ENCODE data around the gene KCNC2.

The KCNC2 gene

DNA sequence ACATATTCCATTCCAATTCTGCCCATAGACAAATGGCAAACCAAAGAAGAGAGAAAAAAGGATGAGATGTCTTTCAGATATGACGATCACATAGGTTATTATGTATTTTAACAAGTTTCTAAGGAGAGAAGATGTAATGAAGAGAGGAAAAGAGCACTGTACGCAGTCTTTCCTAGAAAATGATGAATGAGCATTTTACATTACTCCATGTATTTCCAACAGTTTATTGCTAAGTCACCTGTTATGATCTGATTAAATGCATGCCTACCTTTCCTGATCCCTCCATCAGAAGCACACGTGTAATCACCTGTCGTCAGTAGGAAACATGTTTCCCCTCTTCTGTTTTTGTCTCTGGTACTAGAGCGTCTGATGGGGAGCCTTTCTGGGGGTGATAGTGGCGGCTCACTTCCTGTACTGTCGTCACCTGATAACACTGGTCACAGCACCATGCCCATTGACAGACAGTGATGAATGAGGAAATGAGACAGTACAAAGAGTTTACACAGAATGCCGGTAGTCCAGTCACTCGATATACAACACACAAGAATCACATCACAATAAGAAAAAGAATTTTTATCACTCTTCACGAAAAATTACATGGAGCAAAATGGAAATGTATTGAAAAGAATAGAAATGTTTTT lies 161.6 kb downstream of the KCNC2 start:
- no peak for FAIRE-seq

GRCh38 chr12:75042125-75042524 lies 167.5 kb downstream of the KCNC2 start:
- FAIRE-seq: no peak

- no peak for FAIRE-seq
These were observed 168.2 kb downstream of the KCNC2 start for GRCh38 chr12:75041472-75041871.

- no peak for FAIRE-seq
These were observed 189.5 kb downstream of the KCNC2 start for GRCh38 chr12:75020068-75020557.

DNA sequence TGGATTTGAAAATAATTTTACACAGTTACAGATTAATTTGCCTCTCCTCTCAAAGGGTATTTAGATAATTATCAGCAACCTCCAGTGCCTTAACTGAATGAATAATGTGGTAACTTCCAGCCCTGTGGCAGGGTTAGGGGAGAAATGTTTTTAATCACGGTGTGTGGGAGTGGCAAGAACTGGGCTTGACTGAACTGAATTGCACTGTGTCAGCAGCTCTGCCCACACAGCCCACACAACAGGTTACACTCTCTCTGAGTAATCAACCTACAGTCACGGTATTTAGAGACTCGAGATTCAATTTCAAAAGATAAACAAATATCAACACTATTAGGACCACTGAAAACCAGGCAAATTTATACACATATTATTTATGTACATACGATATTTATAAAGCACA lies 198.5 kb downstream of the KCNC2 start:
- FAIRE-seq: no peak

DNA sequence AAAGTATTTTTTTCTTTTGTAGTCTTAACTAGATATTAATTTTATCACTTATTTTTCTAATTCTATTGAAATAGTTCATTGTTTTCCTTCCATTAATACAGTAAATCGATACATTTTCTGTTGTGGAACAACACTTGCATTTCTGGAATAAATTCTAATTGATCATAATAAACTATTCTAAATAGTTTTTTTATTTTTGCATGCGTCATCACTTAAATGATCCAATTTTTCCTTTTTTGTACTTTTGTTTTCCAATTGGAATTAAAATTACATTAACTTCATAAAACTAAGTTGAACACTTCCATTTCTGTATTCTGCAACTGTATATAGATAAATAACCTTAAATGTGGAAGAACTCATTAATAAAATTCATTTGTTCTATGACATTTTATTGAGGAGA lies 202.5 kb downstream of the KCNC2 start:
- no peak for FAIRE-seq

GRCh38 chr12:75000120-75000519 lies 209.5 kb downstream of the KCNC2 start:
- FAIRE-seq: no peak

DNA sequence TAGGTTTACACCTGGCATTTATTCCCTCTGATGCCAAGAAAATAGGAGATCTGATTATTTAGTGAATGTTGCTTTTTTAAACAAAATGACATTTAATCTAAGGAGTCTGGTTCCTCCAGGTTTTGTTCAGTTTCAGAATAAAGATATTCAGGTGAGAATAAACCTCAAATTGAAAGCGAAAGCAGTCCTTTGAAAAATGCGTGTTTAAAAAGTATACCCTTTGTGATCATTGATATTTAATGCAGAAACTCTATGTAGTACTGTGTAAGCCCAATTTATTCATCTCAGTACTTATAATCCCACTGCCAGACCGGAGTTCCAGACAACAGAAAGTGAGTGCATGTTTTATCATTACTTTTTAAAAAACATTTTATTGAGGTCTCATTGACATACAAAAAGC lies 210.2 kb downstream of the KCNC2 start:
- FAIRE-seq: no peak
